Measurements from ENCODE around the gene VTI1A.

DNA sequence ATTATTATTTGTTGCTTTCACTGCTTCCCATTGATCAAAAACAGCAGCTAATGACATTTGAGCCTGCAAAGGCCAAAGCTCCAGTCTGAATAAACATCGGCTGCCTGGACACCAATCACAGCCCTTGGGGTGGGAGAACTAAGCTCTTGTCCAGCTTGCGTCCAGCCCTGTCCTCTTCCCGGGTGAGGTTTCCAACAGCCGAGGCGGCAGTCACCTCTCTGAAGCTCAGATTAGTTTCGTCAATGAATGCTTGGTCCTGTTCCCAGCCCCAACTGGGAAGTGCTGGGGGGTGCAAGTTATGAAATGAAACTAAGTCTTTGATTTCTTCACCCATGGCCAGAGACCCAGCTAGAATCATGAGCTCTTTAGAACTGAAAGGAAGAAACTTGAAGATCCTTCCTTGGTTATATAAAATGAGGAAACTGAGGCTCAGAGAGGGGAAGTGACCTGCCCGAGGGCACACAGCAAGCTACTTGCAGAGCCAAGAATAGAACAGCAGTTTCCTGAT, 389.0 kb downstream of the VTI1A start:
- no peak for TF ChIP-seq POLR2A (IDR thresholded peaks at IDR 0.05)
- TF ChIP-seq, protein P1, sequence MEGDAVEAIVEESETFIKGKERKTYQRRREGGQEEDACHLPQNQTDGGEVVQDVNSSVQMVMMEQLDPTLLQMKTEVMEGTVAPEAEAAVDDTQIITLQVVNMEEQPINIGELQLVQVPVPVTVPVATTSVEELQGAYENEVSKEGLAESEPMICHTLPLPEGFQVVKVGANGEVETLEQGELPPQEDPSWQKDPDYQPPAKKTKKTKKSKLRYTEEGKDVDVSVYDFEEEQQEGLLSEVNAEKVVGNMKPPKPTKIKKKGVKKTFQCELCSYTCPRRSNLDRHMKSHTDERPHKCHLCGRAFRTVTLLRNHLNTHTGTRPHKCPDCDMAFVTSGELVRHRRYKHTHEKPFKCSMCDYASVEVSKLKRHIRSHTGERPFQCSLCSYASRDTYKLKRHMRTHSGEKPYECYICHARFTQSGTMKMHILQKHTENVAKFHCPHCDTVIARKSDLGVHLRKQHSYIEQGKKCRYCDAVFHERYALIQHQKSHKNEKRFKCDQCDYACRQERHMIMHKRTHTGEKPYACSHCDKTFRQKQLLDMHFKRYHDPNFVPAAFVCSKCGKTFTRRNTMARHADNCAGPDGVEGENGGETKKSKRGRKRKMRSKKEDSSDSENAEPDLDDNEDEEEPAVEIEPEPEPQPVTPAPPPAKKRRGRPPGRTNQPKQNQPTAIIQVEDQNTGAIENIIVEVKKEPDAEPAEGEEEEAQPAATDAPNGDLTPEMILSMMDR (IDR thresholded peaks at IDR 0.05), result no peak
- peak in 1 of 3 donors; percentile 37 for TF ChIP-seq POLR2AphosphoS5 (IDR thresholded peaks at IDR 0.05)

All from breast epithelium (tissue), 3 donors.